Jurkat, Clone E6-1 (cell line): ENCODE data around the gene SCN8A.

ENCODE experiments used
- DNase-seq: peaks from one replicate; pipeline ENCODE4 v3.0.0-alpha.2; 2011; ENCODE audit warnings: low read depth, low spot score
- H3K4me3 ChIP-seq: 2 replicates; pipeline ENCODE4 v1.5.1; 2011; ENCODE audit warnings: mild to moderate bottlenecking, low read length, control low read depth, moderate library complexity

Gene SCN8A

GRCh38 chr12:51838036-51838435 is 247.0 kb downstream of the SCN8A start:
- no peak for DNase-seq
- no peak overlapping the region for H3K4me3 ChIP-seq

GRCh38 chr12:51838762-51839161 is 247.7 kb downstream of the SCN8A start:
- H3K4me3 ChIP-seq: no peak overlapping the region
- DNase-seq: no peak

GRCh38 chr12:51839310-51839947 is 248.4 kb downstream of the SCN8A start:
- no peak overlapping the region for H3K4me3 ChIP-seq
- DNase-seq: no peak

- no peak for DNase-seq
- no peak overlapping the region for H3K4me3 ChIP-seq
Observed at GRCh38 chr12:51840966-51841365, 249.9 kb downstream of the SCN8A start.

- DNase-seq: no peak
- no peak overlapping the region for H3K4me3 ChIP-seq
Observed at GRCh38 chr12:51841727-51842126, 250.7 kb downstream of the SCN8A start.

- DNase-seq: no peak
- no peak overlapping the region for H3K4me3 ChIP-seq
Observed at GRCh38 chr12:51844854-51845253, 253.8 kb downstream of the SCN8A start.

- H3K4me3 ChIP-seq: no peak overlapping the region
- DNase-seq: no peak
Observed at GRCh38 chr12:51845482-51845881, 254.4 kb downstream of the SCN8A start.

GRCh38 chr12:51846271-51846691 is 255.2 kb downstream of the SCN8A start:
- H3K4me3 ChIP-seq: no peak overlapping the region
- DNase-seq: no peak

GRCh38 chr12:51846911-51847642 is 256.0 kb downstream of the SCN8A start:
- DNase-seq: no peak
- H3K4me3 ChIP-seq: peak overlapping the region; percentile 54

GRCh38 chr12:51847643-51848325 is 256.8 kb downstream of the SCN8A start:
- no peak overlapping the region for H3K4me3 ChIP-seq
- DNase-seq: no peak

GRCh38 chr12:51848326-51848727 is 257.3 kb downstream of the SCN8A start, which contains the start of gene FIGNL2:
TSS of gene FIGNL2 (minus strand) at chr12:51848718. CDS start at chr12:51822413, 26,305 bp downstream.
- no peak within 1 kb of the TSS for H3K4me3 ChIP-seq
- DNase-seq: no peak

GRCh38 chr12:51848841-51849735 is 258.1 kb downstream of the SCN8A start:
- no peak overlapping the region for H3K4me3 ChIP-seq
- no peak for DNase-seq

GRCh38 chr12:51850081-51850964 is 259.3 kb downstream of the SCN8A start:
- no peak overlapping the region for H3K4me3 ChIP-seq
- no peak for DNase-seq

- no peak for DNase-seq
- no peak overlapping the region for H3K4me3 ChIP-seq
Observed at GRCh38 chr12:51850965-51851299, 259.9 kb downstream of the SCN8A start.

- peak; percentile 21 for DNase-seq
- no peak overlapping the region for H3K4me3 ChIP-seq
Observed at GRCh38 chr12:51851413-51852124, 260.5 kb downstream of the SCN8A start.

GRCh38 chr12:51852404-51853137 is 261.5 kb downstream of the SCN8A start:
- no peak overlapping the region for H3K4me3 ChIP-seq
- no peak for DNase-seq
